PFSK-1 (cell line): Measurements from ENCODE around the gene RNF2. TPM values are rescaled to one million over a fixed set of nuclear protein-coding genes. Genes with fewer than 3 reads are reported as not detected.
A peak's percentile ranks its signal among the peaks of the same experiment; 100 is the strongest.

Experiments
- FOXP2 ChIP-seq: optimal IDR thresholded peaks from 2 replicates; pipeline ENCODE3; 2011; ENCODE audit warnings: borderline replicate concordance, control low read depth, inconsistent platforms; ENCODE audit not compliant: insufficient read depth; ENCODE audit errors: extremely low read length, extremely low read depth
- POLR2AphosphoS5 ChIP-seq: IDR thresholded peaks from 2 replicates; pipeline ENCODE4 v1.6.1; 2012; ENCODE audit warnings: low read depth, mild to moderate bottlenecking, control low read depth, low read length, moderate library complexity
- SIN3A ChIP-seq: IDR thresholded peaks from 2 replicates; pipeline ENCODE4 v1.6.1; 2012; ENCODE audit warnings: mild to moderate bottlenecking, low read length, moderate library complexity, borderline replicate concordance; ENCODE audit not compliant: insufficient read depth
- TAF1 ChIP-seq: IDR thresholded peaks from 2 replicates; pipeline ENCODE4 v1.6.1; 2012; ENCODE audit warnings: low read length, control low read depth, borderline replicate concordance; ENCODE audit not compliant: insufficient read depth
- polyA plus RNA-seq: library from polyadenylated mRNA; unstranded; fragments of >200 nt; gene quantifications from one replicate; pipeline ENCODE4 v1.2.1, GENCODE V29; 2012; ENCODE audit warnings: low read depth, missing spikeins; ENCODE audit not compliant: insufficient read length
- TF ChIP-seq, protein P1 (sequence below), 2 experiments: IDR thresholded peaks; 2 replicates each; pipeline versions ENCODE4 v1.6.1 to v1.8.0; 2011 to 2012; ENCODE audit warnings: low read depth in 2 of 2, low read length in 2 of 2, control low read depth in 1 of 2, inconsistent platforms in 1 of 2, mild to moderate bottlenecking in 1 of 2, moderate library complexity in 1 of 2; ENCODE audit not compliant: insufficient read depth in 1 of 2

Gene RNF2
- 15.3 TPM for polyA plus RNA-seq

DNA sequence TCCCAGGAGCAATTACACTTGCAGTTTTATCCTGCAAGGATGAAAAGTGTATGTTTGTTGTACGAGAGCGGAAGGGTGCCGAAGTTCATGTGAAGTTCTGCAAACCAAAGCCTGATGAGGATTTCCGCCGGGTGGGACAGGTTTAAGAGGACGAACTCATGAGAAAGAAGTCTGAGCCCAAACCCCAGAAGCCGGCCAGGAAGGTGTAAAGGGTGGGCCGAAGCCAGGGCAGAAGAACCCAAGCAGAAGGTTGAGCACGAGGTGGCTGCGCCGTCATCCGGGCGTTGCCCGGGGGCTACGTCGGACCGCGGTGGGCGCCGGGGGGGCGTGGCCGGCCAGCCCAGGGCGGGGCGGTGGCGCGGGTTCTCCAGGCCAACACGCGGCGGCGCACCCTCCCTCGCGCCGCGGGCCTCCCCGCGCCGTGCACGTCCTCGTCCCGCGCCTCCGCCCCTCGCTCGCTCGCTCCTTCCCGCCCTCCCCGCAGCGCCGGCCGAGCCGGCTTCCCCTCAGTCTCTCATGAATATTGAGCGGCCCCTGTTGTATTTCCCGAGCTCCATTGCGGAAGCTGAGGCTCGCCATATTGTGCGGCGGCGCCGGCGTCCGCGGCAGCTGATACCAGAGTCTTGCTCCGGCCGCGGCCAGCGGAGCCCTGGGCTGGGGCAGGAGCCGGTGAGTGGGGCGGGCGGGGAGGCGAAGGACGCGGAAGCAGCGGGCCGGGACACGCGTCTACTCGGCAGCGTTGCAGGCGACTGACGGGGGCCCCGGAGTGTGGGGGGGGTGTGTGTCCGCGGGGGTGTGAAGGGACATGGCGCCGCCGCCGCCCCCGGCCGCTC is at the start of gene RNF2:
RNF2 (plus strand) TSS at position 578 of the 833 bp plus-strand sequence. CDS start 41,996 bp downstream, outside the sequence.
- TF ChIP-seq SIN3A (no peak; the same call in 1 of the 2 replicates), FOXP2 (no peak), TAF1 (peak; percentile 73; the same call in 1 of the 2 replicates), POLR2AphosphoS5 (peak; percentile 88)
- TF ChIP-seq, protein P1, sequence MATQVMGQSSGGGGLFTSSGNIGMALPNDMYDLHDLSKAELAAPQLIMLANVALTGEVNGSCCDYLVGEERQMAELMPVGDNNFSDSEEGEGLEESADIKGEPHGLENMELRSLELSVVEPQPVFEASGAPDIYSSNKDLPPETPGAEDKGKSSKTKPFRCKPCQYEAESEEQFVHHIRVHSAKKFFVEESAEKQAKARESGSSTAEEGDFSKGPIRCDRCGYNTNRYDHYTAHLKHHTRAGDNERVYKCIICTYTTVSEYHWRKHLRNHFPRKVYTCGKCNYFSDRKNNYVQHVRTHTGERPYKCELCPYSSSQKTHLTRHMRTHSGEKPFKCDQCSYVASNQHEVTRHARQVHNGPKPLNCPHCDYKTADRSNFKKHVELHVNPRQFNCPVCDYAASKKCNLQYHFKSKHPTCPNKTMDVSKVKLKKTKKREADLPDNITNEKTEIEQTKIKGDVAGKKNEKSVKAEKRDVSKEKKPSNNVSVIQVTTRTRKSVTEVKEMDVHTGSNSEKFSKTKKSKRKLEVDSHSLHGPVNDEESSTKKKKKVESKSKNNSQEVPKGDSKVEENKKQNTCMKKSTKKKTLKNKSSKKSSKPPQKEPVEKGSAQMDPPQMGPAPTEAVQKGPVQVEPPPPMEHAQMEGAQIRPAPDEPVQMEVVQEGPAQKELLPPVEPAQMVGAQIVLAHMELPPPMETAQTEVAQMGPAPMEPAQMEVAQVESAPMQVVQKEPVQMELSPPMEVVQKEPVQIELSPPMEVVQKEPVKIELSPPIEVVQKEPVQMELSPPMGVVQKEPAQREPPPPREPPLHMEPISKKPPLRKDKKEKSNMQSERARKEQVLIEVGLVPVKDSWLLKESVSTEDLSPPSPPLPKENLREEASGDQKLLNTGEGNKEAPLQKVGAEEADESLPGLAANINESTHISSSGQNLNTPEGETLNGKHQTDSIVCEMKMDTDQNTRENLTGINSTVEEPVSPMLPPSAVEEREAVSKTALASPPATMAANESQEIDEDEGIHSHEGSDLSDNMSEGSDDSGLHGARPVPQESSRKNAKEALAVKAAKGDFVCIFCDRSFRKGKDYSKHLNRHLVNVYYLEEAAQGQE (IDR thresholded peaks at IDR 0.05; ENCODE audit: insufficient read depth in 1 of 2, low read depth in 2 of 2, low read length in 2 of 2): no peak

DNA sequence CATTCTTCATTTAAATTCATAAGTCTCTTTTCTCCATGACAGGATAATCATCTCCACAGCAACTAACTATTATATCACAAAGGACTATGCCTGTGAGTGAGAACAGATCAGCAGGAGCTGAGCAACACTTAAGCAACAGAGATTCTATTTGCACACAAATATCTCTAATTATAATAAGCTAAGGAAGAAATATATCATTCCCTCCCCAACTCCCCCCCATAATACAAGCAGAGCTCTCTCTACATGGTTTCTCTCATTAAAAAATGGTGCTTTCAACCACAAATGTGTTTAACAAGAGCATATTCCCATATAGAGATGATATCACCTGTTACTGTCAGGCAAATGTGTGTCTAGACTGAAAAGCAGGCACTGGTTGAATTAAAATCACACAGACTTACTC is 36.5 kb upstream of the RNF2 start:
- TF ChIP-seq TAF1: no peak
- TF ChIP-seq SIN3A: no peak
- TF ChIP-seq POLR2AphosphoS5: no peak
- TF ChIP-seq, protein P1 (IDR thresholded peaks at IDR 0.05; ENCODE audit: insufficient read depth in 1 of 2, low read depth in 2 of 2, low read length in 2 of 2): no peak
- no peak for TF ChIP-seq FOXP2

DNA sequence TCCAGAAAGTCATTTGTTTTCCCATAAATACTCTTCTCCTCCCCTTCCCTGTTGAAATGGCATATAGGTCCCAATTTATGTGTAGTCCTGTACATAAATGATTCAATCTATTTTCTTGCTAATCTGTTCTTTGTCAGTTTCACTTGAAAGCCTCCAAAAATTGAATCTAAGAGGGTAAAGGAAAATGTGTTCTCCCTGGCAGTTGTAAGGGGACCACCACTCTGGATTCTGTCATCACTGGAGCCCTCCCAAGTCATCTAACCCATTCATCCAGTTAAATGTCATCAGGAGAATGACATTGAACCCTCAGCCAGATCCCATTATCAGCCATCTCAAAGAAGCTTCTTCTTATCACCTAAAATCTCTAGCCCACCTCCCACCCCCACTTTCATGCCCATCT is 35.0 kb upstream of the RNF2 start:
- TF ChIP-seq TAF1 (no peak), SIN3A (no peak), POLR2AphosphoS5 (no peak), FOXP2 (no peak)
- TF ChIP-seq, protein P1 (IDR thresholded peaks at IDR 0.05; ENCODE audit: insufficient read depth in 1 of 2, low read depth in 2 of 2, low read length in 2 of 2): no peak

DNA sequence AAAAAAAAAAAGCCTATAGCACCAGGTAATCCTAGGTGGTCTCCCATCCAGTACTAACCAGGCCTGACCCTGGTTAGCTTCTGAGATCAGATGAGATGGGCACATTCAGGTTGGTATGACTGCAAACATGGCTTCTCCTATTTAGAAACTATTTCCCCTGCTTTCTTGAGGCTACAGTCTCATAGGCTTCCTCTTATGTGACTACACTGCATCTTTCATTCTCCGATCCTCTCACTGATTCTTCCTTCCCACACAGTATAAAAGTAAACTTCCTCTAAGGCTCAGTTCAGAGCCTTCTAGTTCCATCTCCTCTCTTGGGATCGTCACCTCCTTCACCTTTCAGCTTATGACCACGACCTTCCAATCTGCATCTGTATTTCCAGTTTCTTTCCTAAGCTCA is 30.4 kb upstream of the RNF2 start:
- TF ChIP-seq POLR2AphosphoS5 (no peak), TAF1 (no peak), FOXP2 (no peak), SIN3A (no peak)
- TF ChIP-seq, protein P1 (IDR thresholded peaks at IDR 0.05; ENCODE audit: insufficient read depth in 1 of 2, low read depth in 2 of 2, low read length in 2 of 2): no peak
